ENCODE data around the gene FNDC3B.

The FNDC3B gene

DNA sequence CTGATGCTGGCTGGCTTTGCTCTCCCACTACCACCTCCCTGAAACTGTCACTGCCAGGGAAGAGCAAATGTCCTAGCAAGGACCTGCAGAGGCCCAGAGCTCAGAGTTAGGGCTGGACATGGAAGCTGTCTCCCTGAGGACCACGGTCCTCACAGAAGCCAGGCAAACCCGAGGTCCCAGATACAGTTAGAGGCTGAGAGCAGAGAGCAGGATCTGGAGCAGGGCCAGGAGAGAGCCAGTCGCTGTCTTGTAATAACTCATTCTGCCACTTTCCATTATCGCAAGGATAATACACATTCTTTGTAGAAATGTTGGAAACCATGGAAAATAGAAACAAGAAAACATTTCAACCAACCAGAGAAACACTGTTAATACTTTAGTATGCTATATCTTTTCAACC is 398.8 kb downstream of the FNDC3B start:
- no peaks in the 10 kb centered on the region for H3K79me2 ChIP-seq (ENCODE audit: insufficient read depth, low read length)
- no peaks in the 10 kb centered on the region for H3K36me3 ChIP-seq (ENCODE audit: low read length)
- TF ChIP-seq, protein P1, sequence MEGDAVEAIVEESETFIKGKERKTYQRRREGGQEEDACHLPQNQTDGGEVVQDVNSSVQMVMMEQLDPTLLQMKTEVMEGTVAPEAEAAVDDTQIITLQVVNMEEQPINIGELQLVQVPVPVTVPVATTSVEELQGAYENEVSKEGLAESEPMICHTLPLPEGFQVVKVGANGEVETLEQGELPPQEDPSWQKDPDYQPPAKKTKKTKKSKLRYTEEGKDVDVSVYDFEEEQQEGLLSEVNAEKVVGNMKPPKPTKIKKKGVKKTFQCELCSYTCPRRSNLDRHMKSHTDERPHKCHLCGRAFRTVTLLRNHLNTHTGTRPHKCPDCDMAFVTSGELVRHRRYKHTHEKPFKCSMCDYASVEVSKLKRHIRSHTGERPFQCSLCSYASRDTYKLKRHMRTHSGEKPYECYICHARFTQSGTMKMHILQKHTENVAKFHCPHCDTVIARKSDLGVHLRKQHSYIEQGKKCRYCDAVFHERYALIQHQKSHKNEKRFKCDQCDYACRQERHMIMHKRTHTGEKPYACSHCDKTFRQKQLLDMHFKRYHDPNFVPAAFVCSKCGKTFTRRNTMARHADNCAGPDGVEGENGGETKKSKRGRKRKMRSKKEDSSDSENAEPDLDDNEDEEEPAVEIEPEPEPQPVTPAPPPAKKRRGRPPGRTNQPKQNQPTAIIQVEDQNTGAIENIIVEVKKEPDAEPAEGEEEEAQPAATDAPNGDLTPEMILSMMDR (IDR thresholded peaks at IDR 0.05; ENCODE audit: insufficient read depth, low read length, poor library complexity, severe bottlenecking): no peak
- TF ChIP-seq EZH2phosphoT487 (conservative IDR thresholded peaks at IDR 0.05; ENCODE audit: low read length): no peak
- H3K27me3 ChIP-seq (ENCODE audit: low read length): no peaks in the 10 kb centered on the region
- H3K4me3 ChIP-seq (ENCODE audit: insufficient read depth, low read length, poor library complexity, severe bottlenecking): no peak overlapping the region
- no peaks in the 10 kb centered on the region for H3K9me3 ChIP-seq (ENCODE audit: insufficient read depth, low read length)
- no peaks in the 10 kb centered on the region for H3F3A ChIP-seq (ENCODE audit: insufficient read depth)
- no peaks in the 10 kb centered on the region for H3K9me2 ChIP-seq (replicated peaks; ENCODE audit: insufficient read depth, low read length)
- H3K9ac ChIP-seq (ENCODE audit: low read length): no peak overlapping the region
- no peak overlapping the region for H3K27ac ChIP-seq (ENCODE audit: low read depth, low read length)
- H4K20me1 ChIP-seq (ENCODE audit: low read depth, low read length): no peaks in the 10 kb centered on the region
- H3K4me2 ChIP-seq (ENCODE audit: low read depth, low read length, poor library complexity, severe bottlenecking): no peak overlapping the region
- no peak overlapping the region for H2AFZ ChIP-seq (ENCODE audit: low read depth, low read length, severe bottlenecking)

DNA sequence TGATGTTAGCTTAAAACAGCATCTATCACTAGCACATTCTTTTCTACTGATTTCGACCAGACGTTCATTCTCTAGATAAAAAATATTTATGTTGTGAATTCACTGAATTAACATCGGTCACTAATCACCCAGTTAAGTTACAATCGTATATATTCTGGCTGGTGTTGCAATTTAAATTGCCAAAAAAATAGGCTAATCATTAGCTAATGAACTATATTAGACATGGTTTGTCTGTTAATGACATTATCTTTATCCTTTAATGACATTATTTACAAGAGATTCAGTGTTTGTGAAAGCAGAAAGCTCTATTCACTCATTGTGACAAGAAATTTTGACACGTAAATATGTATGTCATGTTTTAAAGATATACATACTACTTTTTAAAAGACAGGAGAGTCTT is 402.2 kb downstream of the FNDC3B start:
- Histone ChIP-seq H3K4me3 (ENCODE audit: insufficient read depth, low read length, poor library complexity, severe bottlenecking) (no peak overlapping the region), H3K27me3 (ENCODE audit: low read length) (no peaks in the 10 kb centered on the region), H3K27ac (ENCODE audit: low read depth, low read length) (no peak overlapping the region), H3F3A (ENCODE audit: insufficient read depth) (no peaks in the 10 kb centered on the region), H3K36me3 (ENCODE audit: low read length) (no peaks in the 10 kb centered on the region), H2AFZ (ENCODE audit: low read depth, low read length, severe bottlenecking) (no peak overlapping the region), H4K20me1 (ENCODE audit: low read depth, low read length) (no peaks in the 10 kb centered on the region), H3K9me3 (ENCODE audit: insufficient read depth, low read length) (no peaks in the 10 kb centered on the region), H3K4me2 (ENCODE audit: low read depth, low read length, poor library complexity, severe bottlenecking) (no peak overlapping the region), H3K79me2 (ENCODE audit: insufficient read depth, low read length) (no peaks in the 10 kb centered on the region), H3K9ac (ENCODE audit: low read length) (no peak overlapping the region), H3K9me2 (replicated peaks; ENCODE audit: insufficient read depth, low read length) (no peaks in the 10 kb centered on the region)
- no peak for TF ChIP-seq EZH2phosphoT487 (conservative IDR thresholded peaks at IDR 0.05; ENCODE audit: low read length)
- TF ChIP-seq, protein P1 (IDR thresholded peaks at IDR 0.05; ENCODE audit: insufficient read depth, low read length, poor library complexity, severe bottlenecking): no peak

DNA sequence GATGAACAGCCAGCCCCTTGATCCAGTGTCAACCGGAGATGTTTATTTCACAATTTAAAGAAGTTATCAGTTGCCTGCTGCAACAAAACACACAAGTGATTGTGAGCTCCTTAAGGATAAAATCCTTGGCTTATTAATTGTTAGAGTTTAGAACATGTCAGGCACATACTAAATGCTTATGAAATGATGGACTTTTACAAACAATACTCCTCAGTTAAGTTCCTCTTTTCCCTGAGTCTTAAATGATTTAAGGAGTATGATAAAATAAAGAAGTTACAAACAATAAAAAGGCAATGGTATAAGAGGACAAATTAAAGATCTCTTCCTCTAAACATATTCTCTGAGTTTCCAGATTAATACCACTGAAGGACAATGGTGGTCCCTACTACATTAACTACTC is 403.2 kb downstream of the FNDC3B start:
- Histone ChIP-seq H3K27ac (ENCODE audit: low read depth, low read length) (no peak overlapping the region), H3K79me2 (ENCODE audit: insufficient read depth, low read length) (no peaks in the 10 kb centered on the region), H2AFZ (ENCODE audit: low read depth, low read length, severe bottlenecking) (no peak overlapping the region), H3K9me3 (ENCODE audit: insufficient read depth, low read length) (no peaks in the 10 kb centered on the region), H3K27me3 (ENCODE audit: low read length) (no peaks in the 10 kb centered on the region), H3K9ac (ENCODE audit: low read length) (no peak overlapping the region), H3K36me3 (ENCODE audit: low read length) (no peaks in the 10 kb centered on the region), H3F3A (ENCODE audit: insufficient read depth) (no peaks in the 10 kb centered on the region), H4K20me1 (ENCODE audit: low read depth, low read length) (no peaks in the 10 kb centered on the region), H3K9me2 (replicated peaks; ENCODE audit: insufficient read depth, low read length) (no peaks in the 10 kb centered on the region), H3K4me3 (ENCODE audit: insufficient read depth, low read length, poor library complexity, severe bottlenecking) (no peak overlapping the region), H3K4me2 (ENCODE audit: low read depth, low read length, poor library complexity, severe bottlenecking) (no peak overlapping the region)
- TF ChIP-seq, protein P1 (IDR thresholded peaks at IDR 0.05; ENCODE audit: insufficient read depth, low read length, poor library complexity, severe bottlenecking): no peak
- TF ChIP-seq EZH2phosphoT487 (conservative IDR thresholded peaks at IDR 0.05; ENCODE audit: low read length): no peak

All from SU-DHL-6 (cell line).